A549 (cell line): ENCODE results near the gene PLEKHH2. TPM values are rescaled to one million over a fixed set of nuclear protein-coding genes. Genes with fewer than 3 reads are reported as not detected.

ENCODE experiments used
- ATAC-seq, 2 experiments: fragments of 200-7000 bp in 1 of 2; fragments of >200 bp in 1 of 2; cut with Nextera tagmentation in 1 of 2; cut with Tn5 transposase in 1 of 2; 3 replicates each; pipeline versions ENCODE4 v1.8.0 to v1.9.1; 2018 to 2020; ENCODE audit warnings: mild to moderate bottlenecking in 1 of 2, moderate library complexity in 1 of 2
- CTCF ChIA-PET: fragments of 300-600 bp; sonication (Branson Sonifier 250); formaldehyde crosslinking; extraction: SDS; loops from one replicate; lab custom pipeline; 2021; ENCODE audit warnings: antibody characterized with exemption, inconsistent platforms; lab: Yijun Ruan, JAX
- POLR2A ChIA-PET: fragments of 350-600 bp; formaldehyde crosslinking; extraction: SDS; loops from one replicate; lab custom pipeline; 2021; ENCODE audit warnings: antibody characterized with exemption, inconsistent platforms; lab: Yijun Ruan, JAX
- DNase-seq, 2 experiments: peaks; one replicate each; pipeline versions ENCODE4 v3.0.0 to v3.0.0-alpha.2; 2011 to 2016; ENCODE audit warnings: low read depth in 1 of 2, low spot score in 1 of 2
- FAIRE-seq: peaks from 2 replicates; lab custom pipeline; 2011; peaks lifted over from hg19 to GRCh38; lab: Jason Lieb, UNC
- H3K27ac ChIP-seq, 2 experiments: fragments of >200 bp; sonication (Bioruptor Twin); formaldehyde crosslinking; 3 replicates each; pipeline ENCODE4 v1.5.1; 2016 to 2017
- H3K4me1 ChIP-seq: fragments of >200 bp; sonication (Bioruptor Twin); formaldehyde crosslinking; 3 replicates; pipeline ENCODE4 v1.6.1; 2016
- H3K4me2 ChIP-seq: fragments of >200 bp; sonication (Bioruptor Twin); formaldehyde crosslinking; 3 replicates; pipeline ENCODE4 v1.6.1; 2016
- H3K4me3 ChIP-seq: fragments of >200 bp; sonication (Bioruptor Twin); formaldehyde crosslinking; 3 replicates; pipeline ENCODE4 v1.5.1; 2016
- H3K9me3 ChIP-seq: fragments of >200 bp; sonication (Bioruptor Twin); formaldehyde crosslinking; 3 replicates; pipeline ENCODE4 v1.6.1; 2016
- BHLHE40 ChIP-seq: IDR thresholded peaks from 2 replicates; pipeline ENCODE4 v1.6.1; 2012; ENCODE audit warnings: low read depth, low read length, inconsistent platforms
- CHD4 ChIP-seq: fragments of 200-600 bp; sonication (generic); IDR thresholded peaks from 2 replicates; pipeline ENCODE4 v1.6.1; 2016; ENCODE audit warnings: antibody characterized with exemption, mild to moderate bottlenecking, borderline replicate concordance
- CTCF ChIP-seq: fragments of >200 bp; sonication (Bioruptor Twin); formaldehyde crosslinking; IDR thresholded peaks from 3 replicates; pipeline ENCODE4 v1.5.1; 2016
- EHF ChIP-seq: fragments of 250-450 bp; sonication (Bioruptor Pico); IDR thresholded peaks from 2 replicates; pipeline ENCODE4 v1.5.0; 2020; ENCODE audit warnings: mild to moderate bottlenecking
- ESRRA ChIP-seq: fragments of 150-350 bp; IDR thresholded peaks from 2 replicates; pipeline ENCODE4 v1.6.1; 2014; ENCODE audit warnings: mild to moderate bottlenecking, low read length, borderline replicate concordance
- FOSL2 ChIP-seq, 2 experiments: fragments of 450-650 bp in 1 of 2; fragments of >200 bp in 1 of 2; sonication (Bioruptor Twin) in 1 of 2; formaldehyde crosslinking; IDR thresholded peaks; 2 replicates each; pipeline versions ENCODE4 v1.5.0 to v1.6.1; 2016 to 2020; ENCODE audit warnings: mild to moderate bottlenecking in 1 of 2, moderate library complexity in 1 of 2
- HOXB13 ChIP-seq: fragments of 250-450 bp; sonication (Bioruptor Pico); IDR thresholded peaks from 2 replicates; pipeline ENCODE4 v1.5.0; 2020; ENCODE audit warnings: low read depth, mild to moderate bottlenecking, moderate library complexity
- HOXB5 ChIP-seq: fragments of 250-450 bp; sonication (Bioruptor Pico); IDR thresholded peaks from 2 replicates; pipeline ENCODE4 v1.5.0; 2020; ENCODE audit warnings: mild to moderate bottlenecking, moderate library complexity
- JUNB ChIP-seq: fragments of >200 bp; sonication (Bioruptor Twin); formaldehyde crosslinking; IDR thresholded peaks from 2 replicates; pipeline ENCODE4 v1.6.1; 2016
- KDM1A ChIP-seq: fragments of 200-600 bp; sonication (generic); IDR thresholded peaks from 2 replicates; pipeline ENCODE4 v1.6.1; 2016; ENCODE audit warnings: low read depth, mild to moderate bottlenecking
- MAFK ChIP-seq: fragments of 450-650 bp; IDR thresholded peaks from 2 replicates; pipeline ENCODE4 v1.6.1; 2014; ENCODE audit not compliant: partially characterized antibody
- NFE2L2 ChIP-seq: fragments of 150-350 bp; conservative IDR thresholded peaks from 2 replicates; pipeline ENCODE4 v1.6.1; 2014; ENCODE audit warnings: low read length
- POLR2A ChIP-seq: IDR thresholded peaks from 2 replicates; pipeline ENCODE4 v1.6.1; 2012; ENCODE audit warnings: mild to moderate bottlenecking, low read length
- POLR2AphosphoS2 ChIP-seq: conservative IDR thresholded peaks from 2 replicates; pipeline ENCODE4 v1.6.1; 2012; ENCODE audit warnings: low read length, improper control_type of control experiment, inconsistent platforms
- RFX5 ChIP-seq: fragments of 450-650 bp; IDR thresholded peaks from 2 replicates; pipeline ENCODE4 v1.7.1; 2014; ENCODE audit warnings: antibody characterized with exemption, mild to moderate bottlenecking, moderate library complexity
- TFCP2L1 ChIP-seq: fragments of 250-450 bp; sonication (Bioruptor Pico); IDR thresholded peaks from 2 replicates; pipeline ENCODE4 v1.5.0; 2021; ENCODE audit warnings: mild to moderate bottlenecking
- WGBS: methylation state at CpG from one replicate; pipeline ENCODE4 v1.1.6; 2017; ENCODE audit errors: missing lambda C conversion rate; 5-methylcytosine and 5-hydroxymethylcytosine counted together
- polyA plus RNA-seq, 4 experiments: library from polyadenylated mRNA; depleted of rRNA in 3 of 4; stranded (reverse); fragments of >200 nt; fragmentation: RNase III in 1 of 4; extraction: RNeasy Plus Mini Kit Qiagen cat#74134 plus additional on column Dnase treatment in 1 of 4; gene quantifications; 2 replicates in 3 of 4; 3 replicates in 1 of 4; pipeline ENCODE4 v1.2.3, GENCODE V29; 2011 to 2017
- TF ChIP-seq, protein P1 (sequence below): fragments of 250-450 bp; sonication (Bioruptor Pico); IDR thresholded peaks from 2 replicates; pipeline ENCODE4 v1.5.0; 2020; ENCODE audit warnings: low read depth, mild to moderate bottlenecking, moderate library complexity
- TF ChIP-seq, protein P2 (sequence below): IDR thresholded peaks from 2 replicates; pipeline ENCODE4 v1.6.1; 2012
- TF ChIP-seq, protein P3 (sequence below): fragments of 200-600 bp; sonication (generic); IDR thresholded peaks from 2 replicates; pipeline ENCODE4 v1.6.1; 2016; ENCODE audit warnings: antibody characterized with exemption, mild to moderate bottlenecking, moderate library complexity

Gene PLEKHH2
- polyA plus RNA-seq, 2 of the 4 experiments (the other 2 are of a cell fraction), result 0.92 to 14.9 TPM

DNA sequence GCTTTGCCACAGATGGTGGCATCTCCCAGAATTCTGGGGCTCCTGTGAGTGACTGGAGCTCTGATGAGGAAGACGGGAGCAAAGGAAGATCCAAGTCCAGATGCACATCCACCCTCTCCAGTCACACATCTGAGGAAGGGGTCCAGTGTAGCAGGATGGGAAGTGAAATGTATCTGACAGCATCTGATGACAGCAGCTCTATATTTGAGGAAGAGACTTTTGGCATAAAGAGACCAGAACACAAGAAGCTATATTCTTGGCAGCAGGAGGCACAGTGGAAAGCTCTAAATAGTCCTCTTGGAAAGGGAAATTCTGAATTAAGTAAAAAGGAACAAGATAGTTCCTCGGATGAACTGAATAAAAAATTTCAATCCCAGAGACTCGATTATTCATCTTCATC is 62.7 kb downstream of the PLEKHH2 start (continued):
- TF ChIP-seq, protein P1, sequence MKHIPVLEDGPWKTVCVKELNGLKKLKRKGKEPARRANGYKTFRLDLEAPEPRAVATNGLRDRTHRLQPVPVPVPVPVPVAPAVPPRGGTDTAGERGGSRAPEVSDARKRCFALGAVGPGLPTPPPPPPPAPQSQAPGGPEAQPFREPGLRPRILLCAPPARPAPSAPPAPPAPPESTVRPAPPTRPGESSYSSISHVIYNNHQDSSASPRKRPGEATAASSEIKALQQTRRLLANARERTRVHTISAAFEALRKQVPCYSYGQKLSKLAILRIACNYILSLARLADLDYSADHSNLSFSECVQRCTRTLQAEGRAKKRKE (CRISPR knock-in tag), result no peak
- TF ChIP-seq, protein P2, sequence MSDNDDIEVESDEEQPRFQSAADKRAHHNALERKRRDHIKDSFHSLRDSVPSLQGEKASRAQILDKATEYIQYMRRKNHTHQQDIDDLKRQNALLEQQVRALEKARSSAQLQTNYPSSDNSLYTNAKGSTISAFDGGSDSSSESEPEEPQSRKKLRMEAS, result no peak
- TF ChIP-seq ESRRA, result no peak
- TF ChIP-seq POLR2A, result no peak
- no peak for TF ChIP-seq EHF
- no peak for TF ChIP-seq MAFK
- no peak for TF ChIP-seq CTCF
- no peak for TF ChIP-seq POLR2AphosphoS2
- no peak for TF ChIP-seq NFE2L2

DNA sequence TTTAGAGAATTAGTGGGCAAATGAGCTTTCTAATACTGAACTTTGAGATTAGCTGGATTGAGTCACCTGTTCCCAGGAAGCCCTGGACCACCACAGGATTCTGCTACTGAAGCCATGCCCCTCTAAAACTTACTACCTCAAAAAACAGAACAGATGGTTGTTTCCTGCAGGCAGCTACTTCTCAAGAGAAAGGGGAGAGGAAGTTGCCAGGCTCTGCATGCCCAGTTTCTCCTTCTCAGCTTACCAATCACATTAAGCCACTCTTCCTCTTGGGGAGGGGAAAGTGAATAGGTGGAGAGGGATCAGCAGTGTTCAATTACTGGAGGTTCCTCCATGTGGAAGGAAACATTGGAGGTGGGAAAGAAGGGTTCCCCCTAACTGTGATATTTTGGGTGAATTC is 64.1 kb downstream of the PLEKHH2 start:
- Histone ChIP-seq H3K4me1 (no peaks in the 10 kb centered on the region), H3K9me3 (no peaks in the 10 kb centered on the region), H3K4me3 (no peak overlapping the region), H3K4me2 (no peak overlapping the region), H3K27ac (no peak overlapping the region)
- ChIA-PET POLR2A (no interaction called here), CTCF (interaction anchor here (0.7 to 1.9 kb wide), 2 partner anchors 75 to 96 kb away, joined by 4 to 6 read pairs; no protein-coding TSS in a partner anchor)
- FAIRE-seq (no peak), DNase-seq (no peak), ATAC-seq (no peak)
- TF ChIP-seq HOXB5, result no peak
- TF ChIP-seq RFX5, result no peak
- no peak for TF ChIP-seq CHD4

DNA sequence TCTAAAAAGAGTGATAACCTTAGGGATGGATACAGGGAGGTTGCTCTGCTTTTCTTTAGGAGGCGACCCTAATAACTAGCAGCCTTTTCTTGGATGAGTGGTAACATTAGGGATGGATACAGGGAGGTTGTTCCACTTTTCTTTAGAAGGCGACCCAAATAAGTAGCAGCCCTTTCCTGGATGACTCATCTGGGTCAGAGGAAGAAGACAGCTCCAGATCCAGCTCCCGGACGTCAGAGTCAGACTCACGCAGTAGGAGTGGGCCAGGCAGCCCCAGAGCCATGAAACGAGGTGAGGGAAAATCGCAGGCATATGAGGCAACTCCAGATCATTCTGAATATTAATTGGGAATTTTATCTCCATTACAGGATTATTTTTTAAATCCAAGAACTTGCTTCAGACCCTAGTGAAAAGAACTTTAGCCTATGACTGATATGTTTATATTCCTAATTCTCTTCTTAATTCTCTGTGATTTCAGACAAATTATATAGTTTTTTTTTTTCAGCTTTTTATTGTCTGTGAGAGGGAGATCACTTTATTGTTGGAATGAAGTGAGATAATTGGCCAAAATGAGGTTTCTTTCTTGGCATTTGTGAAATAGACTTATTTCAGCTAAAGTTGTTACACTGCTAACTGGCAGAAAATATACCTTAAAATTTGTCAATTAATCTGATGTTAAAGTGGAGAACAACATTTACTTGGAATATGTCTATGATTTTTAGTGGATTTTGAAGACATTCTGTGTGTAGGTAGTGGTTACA is 70.4 kb downstream of the PLEKHH2 start:
- WGBS, result 68% methylated on average over 7 of the region's 7 CpGs
- ChIA-PET POLR2A (no interaction called here), CTCF (interaction anchor here (1.0 to 1.4 kb wide), 3 partner anchors 12 to 102 kb away, joined by 3 to 6 read pairs (median 3); no protein-coding TSS in a partner anchor)
- peak; percentile 27 to 37 for DNase-seq
- H3K4me3 ChIP-seq, result no peak overlapping the region
- no peak for FAIRE-seq
- TF ChIP-seq KDM1A (no peak), FOSL2 (IDR thresholded peaks at IDR 0.05) (no peak), FOSL2 (CRISPR knock-in tag; IDR thresholded peaks at IDR 0.05) (peak; percentile 47)
- H3K4me1 ChIP-seq, result peaks cover 6% of the 10 kb centered on the region; the same call in 2 of the 3 replicates
- 0 out of 3 replicates have a peak overlapping the region, but pooled peaks have one; percentile 22 for H3K4me2 ChIP-seq
- H3K27ac ChIP-seq, result no peak overlapping the region
- peak; percentile 76 to 82; a peak in 5 of 6 replicates for ATAC-seq
- no peaks in the 10 kb centered on the region for H3K9me3 ChIP-seq

- CTCF ChIA-PET, result interaction anchor here (1.0 to 1.4 kb wide), 3 partner anchors 11 to 103 kb away, joined by 3 to 6 read pairs (median 3); no protein-coding TSS in a partner anchor
- FAIRE-seq (no peak), ATAC-seq (peak in 1 of 2 experiments; percentile 48; a peak in 2 of 6 replicates), DNase-seq (no peak)
- 89% methylated on average over 6 of the region's 6 CpGs for WGBS
- no peak for TF ChIP-seq POLR2A
- Histone ChIP-seq H3K4me3 (no peak overlapping the region), H3K9me3 (no peaks in the 10 kb centered on the region), H3K27ac (no peak overlapping the region), H3K4me2 (no peak overlapping the region), H3K4me1 (peaks cover 6% of the 10 kb centered on the region; the same call in 2 of the 3 replicates)
- POLR2A ChIA-PET, result no interaction called here
Observed at GRCh38 chr2:43708178-43708577, 71.1 kb downstream of the PLEKHH2 start.

- no peak overlapping the region for H3K4me2 ChIP-seq
- FAIRE-seq (no peak), ATAC-seq (no peak), DNase-seq (no peak)
- H3K4me1 ChIP-seq, result peaks cover 6% of the 10 kb centered on the region; the same call in 2 of the 3 replicates
- ChIA-PET CTCF (interaction anchor here (1.2 kb wide), 1 partner anchor 66 kb away, joined by 3 read pairs; no protein-coding TSS in a partner anchor), POLR2A (no interaction called here)
- no peaks in the 10 kb centered on the region for H3K9me3 ChIP-seq
- no peak overlapping the region for H3K27ac ChIP-seq
- H3K4me3 ChIP-seq, result no peak overlapping the region
- TF ChIP-seq JUNB (no peak), TFCP2L1 (CRISPR knock-in tag) (no peak), BHLHE40 (no peak), HOXB13 (no peak)
- TF ChIP-seq, protein P1 (CRISPR knock-in tag), result no peak
- TF ChIP-seq, protein P3, sequence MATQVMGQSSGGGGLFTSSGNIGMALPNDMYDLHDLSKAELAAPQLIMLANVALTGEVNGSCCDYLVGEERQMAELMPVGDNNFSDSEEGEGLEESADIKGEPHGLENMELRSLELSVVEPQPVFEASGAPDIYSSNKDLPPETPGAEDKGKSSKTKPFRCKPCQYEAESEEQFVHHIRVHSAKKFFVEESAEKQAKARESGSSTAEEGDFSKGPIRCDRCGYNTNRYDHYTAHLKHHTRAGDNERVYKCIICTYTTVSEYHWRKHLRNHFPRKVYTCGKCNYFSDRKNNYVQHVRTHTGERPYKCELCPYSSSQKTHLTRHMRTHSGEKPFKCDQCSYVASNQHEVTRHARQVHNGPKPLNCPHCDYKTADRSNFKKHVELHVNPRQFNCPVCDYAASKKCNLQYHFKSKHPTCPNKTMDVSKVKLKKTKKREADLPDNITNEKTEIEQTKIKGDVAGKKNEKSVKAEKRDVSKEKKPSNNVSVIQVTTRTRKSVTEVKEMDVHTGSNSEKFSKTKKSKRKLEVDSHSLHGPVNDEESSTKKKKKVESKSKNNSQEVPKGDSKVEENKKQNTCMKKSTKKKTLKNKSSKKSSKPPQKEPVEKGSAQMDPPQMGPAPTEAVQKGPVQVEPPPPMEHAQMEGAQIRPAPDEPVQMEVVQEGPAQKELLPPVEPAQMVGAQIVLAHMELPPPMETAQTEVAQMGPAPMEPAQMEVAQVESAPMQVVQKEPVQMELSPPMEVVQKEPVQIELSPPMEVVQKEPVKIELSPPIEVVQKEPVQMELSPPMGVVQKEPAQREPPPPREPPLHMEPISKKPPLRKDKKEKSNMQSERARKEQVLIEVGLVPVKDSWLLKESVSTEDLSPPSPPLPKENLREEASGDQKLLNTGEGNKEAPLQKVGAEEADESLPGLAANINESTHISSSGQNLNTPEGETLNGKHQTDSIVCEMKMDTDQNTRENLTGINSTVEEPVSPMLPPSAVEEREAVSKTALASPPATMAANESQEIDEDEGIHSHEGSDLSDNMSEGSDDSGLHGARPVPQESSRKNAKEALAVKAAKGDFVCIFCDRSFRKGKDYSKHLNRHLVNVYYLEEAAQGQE, result no peak
Observed at GRCh38 chr2:43708891-43709290, 71.8 kb downstream of the PLEKHH2 start.
